Limb (tissue), 2 donors: ENCODE results near the gene ACTR2.
"Not testable (repeated sequence)": the region's sequence is repeated elsewhere in the genome, so short reads cannot be mapped to it uniquely, and the experiment has no call there.

Experiments
- DNase-seq, 2 donors: peaks; one replicate each; pipeline ENCODE4 v3.0.0-alpha.2; 2016; ENCODE audit errors: extremely low spot score in 2 of 2

ACTR2 gene

DNA sequence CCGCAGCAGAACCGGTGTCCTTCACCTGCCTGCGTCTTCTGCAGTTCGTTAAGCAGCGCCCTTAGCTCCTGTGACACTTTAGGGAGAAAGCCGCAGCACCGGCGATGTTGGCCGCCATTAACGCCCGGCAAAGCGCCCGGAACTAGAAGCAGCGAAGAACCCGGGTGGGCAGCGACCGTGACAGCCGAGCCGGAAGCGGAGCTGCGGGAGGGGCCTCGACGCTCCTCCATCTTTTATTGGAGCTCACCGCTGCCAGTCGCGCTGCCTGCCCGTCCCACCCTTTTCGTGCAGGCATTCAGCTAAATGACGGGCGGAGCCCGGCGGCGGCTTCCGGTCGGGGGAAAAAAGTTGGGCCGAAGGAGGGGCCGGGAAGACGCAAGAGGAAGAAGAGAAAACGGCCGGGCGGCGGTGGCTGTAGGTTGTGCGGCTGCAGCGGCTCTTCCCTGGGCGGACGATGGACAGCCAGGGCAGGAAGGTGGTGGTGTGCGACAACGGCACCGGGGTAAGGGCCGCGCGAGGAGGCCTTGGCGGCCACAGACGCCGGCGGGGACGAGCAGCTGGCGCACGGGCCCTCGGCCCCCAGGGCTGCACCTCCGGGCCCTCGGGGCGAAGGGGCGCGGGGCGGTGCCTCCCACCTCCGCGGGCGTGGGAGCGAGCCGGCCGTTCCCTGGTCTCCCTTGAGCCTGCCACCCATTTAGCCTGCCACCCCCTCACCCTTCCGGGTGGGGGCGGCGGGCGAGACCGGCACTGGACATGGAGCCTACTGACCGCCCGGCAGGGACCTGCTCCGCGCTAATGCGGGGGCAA lies at the start of gene ACTR2:
ACTR2 (plus strand) TSS at position 376 of the 807 bp plus-strand sequence; CDS start at position 455, 79 bp downstream.
- peak; percentile 96 to 97 for DNase-seq

DNA sequence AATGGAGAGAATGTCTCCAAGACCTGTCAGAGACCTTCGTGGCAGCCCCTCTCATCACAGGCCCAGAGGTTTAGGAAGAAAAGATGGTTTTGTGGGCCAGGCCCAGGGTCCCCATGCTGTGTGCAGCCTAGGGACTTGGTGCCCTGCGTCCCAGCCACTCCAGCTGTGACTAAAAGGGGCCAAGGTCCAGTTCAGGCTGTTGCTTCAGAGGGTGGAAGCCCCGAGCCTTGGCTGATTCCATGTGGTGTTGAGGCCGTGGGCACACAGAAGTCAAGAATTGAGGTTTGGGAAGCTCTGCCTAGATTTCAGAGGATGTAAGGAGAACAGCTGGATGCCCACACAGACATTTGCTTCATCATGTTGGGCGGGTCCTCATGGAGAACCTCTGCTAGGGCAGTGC lies 45.1 kb upstream of the ACTR2 start:
- no peak for DNase-seq

DNA sequence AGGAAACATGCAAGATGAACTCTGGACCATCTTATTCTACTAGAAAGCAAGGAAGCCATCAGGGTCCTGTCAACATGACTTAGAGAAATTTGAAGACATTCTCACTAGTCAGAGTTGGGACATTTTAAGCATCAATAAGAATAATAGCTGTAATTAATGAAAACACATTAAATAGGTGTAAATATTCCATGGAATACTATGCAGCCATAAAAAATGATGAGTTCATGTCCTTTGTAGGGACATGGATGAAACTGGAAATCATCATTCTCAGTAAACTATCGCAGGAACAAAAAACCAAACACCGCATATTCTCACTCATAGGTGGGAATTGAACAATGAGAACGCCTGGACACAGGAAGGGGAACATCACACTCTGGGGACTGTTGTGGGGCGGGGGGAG lies 44.2 kb upstream of the ACTR2 start:
- DNase-seq: not testable (repeated sequence)

DNA sequence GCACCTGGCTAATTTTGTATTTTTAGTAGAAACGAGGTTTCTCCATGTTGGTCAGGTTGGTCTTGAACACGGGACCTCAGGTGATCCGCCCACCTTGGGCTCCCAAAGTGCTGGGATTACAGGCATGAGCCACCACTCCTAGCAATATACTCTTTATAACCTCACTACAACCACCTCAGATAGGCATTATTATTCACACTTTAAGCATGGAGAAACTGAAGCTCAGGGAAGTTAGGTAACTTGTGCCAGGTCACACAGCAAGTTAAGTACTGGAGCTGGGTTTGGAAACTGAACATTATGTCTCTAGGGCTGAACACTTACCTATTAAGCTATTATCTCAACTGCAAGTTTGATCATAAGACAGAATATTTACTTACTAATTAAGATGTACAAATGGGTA lies 42.6 kb upstream of the ACTR2 start:
- no peak for DNase-seq

DNA sequence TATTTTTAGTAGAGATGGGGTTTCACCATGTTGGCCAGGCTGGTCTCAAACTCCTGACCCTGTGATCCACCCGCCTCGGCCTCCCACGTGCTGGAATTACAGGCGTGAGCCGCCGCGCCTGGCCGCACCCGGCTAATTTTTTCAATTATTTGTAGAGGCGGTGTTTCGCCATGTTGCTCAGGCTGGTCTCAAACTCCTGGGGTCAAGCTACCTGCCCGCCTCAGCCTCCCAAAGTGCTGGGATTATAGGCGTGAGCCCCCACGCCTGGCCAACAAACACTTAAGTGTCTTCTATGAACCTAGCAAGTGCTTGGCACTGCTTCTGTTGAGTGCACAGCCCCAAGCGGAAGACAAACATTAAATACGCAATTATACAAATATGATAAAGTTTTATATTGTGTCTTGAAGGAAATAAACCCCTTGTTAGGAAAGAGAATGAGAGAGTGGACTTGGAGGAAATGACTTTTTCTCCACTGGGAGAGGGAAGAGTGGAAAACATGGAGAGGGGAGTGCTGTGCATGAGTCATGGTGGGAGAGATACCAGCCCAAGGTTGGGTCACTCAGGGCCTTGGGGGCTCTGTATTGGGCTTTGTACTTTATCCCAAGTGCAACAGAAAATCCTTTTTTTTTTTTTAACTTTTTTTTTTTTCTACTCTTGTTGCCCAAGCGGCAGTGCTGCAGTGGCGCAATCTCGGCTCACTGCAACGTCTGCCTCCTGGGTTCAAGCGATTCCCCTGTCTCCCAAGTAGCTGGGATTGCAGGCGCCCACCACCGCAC lies 41.4 kb upstream of the ACTR2 start:
- no peak for DNase-seq

DNA sequence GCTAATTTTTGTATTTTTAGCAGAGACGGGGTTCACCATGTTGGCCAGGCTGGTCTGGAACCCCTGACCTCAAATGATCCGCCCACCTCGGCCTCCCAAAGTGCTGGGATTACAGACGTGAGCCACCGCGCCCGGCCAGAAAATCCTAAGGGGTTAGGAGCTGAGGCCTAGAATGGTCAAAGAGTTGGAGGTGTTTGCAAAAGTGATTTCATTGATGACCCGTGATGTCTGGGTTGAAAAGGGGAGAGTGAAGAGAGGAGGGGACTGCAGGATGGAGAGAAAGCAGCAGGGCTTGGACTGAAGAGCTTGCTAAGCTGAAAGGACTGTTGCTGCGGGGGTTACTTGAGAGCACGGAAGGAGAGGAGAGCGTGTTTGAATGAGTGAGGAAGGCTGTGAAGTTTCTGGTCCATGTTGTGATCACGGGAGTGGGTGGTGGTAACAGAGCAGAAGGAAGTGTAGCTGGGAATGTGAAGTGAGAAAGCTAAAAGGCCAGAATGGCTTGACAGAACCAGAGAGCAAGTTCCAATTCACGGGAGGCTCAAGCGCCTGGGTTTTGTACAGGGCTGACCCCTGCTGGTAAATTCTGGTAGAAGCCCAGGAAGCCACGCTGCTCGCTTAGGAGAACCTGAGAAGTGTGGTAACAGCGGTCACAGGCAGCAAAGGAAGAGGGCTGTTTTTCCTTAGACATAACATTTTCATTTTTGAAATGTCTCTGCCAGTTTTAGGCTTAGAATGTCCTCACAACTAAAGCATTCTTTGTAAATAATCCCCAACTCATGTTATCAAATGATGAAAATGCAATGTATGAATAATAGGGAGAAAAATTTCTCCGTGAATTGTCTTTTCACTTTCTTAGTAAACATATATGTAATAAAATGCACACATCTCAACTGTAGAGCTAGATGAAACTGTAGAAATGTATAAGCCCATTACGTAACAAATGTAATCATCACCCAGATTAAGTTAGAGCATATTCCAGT lies 40.5 kb upstream of the ACTR2 start:
- DNase-seq: peak; percentile 79 to 85

DNA sequence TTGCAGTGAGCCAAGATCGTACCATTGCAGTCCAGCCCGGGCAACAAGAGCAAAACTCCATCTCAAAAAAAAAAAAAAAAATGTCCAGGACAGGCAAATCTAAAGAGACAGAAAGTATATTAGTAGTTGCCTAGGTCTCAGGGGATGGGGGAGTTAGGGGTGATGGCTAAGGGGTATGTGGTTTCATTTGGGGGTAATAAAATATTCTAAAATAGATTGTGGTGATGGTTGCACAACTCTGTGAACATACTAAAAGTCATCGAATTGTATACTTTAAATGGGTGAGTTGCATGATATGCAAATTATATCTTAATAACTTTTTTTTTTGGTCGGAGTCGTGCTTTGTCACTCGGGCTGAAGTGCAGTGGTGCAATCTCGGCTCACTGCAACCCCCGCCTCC lies 34.2 kb upstream of the ACTR2 start:
- no peak for DNase-seq

DNA sequence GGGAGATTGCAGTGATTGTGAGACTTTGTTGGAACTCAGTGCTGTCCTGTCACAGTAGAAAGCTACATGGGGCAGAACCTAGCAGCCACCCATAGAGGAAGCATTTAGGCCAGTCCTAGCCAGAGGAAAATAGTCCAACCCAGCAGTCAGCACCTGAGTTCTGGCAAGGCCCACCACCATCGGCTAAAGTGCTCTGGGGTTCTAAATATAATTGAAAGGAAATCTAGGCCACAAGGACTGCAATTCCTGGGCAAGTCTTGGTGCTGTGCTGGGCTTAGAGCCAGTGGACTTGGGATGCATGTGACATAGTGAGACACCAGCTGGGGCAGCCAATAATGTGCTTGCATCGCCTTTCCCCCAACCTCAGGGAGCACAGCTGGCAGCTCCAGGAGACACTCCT lies 28.9 kb upstream of the ACTR2 start:
- DNase-seq: no peak

DNA sequence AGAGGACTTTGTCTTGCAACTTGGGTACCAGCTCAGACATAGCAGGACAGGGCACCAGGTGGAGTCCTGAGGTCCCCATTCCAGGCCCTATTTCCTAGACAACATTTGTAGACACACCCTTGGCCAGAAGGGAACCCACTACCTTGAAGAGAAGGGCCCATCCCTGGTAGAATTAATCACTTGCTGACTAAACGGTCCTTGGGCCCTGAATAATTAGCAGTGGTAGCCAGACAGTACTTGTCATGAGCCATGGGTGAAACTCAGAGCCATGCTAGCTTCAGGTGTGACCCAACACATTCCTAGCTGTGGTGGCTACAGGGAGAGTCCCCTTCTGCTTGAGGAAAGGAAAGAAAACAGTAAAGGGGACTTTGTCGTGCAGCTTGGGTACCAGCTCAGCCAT lies 28.5 kb upstream of the ACTR2 start:
- no peak for DNase-seq

DNA sequence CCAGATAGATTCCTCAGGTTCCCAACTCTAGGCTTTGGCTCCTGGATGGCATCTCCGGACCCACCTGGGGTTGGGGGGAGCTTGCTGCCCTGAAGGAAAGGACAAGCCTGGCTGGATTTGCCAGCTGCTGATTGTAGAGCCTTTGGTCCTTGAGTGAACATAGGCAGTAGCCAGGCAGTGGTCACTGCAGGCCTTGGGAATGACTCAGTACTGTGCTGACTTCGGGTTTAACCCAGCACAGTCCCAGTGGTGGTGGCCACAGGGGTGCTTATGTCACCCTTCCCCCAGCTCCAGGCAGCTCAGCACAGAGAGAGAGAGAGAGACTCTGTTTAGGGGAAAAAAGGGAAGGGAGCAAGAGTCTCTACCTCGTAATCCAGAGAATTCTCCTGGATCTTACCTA lies 27.7 kb upstream of the ACTR2 start:
- DNase-seq: no peak

DNA sequence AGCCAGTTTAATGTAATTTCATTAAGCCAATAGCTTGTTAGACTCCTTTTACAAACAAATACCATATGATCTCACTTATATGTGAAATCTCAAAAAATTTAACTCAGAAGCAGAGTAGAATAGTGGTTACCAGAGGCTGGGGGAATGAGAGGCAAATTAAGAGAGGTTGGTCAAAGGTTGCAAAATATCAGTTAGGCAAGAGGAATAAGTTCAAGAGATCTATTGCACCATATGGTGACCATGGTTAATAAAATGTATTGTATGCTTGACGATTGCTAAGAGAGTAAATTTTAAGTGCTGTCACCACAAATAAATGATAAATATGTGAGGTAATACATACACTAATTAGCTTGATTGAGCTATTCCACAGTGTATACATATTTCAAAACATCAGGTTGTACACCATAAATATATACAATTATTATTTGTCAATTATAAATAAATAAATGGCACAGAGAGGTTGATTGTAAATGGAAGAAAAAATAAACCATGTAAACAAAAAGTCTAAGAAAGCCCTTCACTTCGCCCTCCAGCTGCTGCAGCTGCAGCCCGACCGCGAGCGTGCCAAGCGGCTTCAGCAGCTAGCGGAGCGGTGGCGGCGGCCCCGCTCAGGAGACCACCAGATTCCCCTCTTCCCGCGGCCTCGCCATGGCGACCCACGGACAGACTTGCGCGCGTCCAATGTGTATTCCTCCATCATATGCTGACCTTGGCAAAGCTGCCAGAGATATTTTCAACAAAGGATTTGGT lies 23.0 kb upstream of the ACTR2 start:
- no peak for DNase-seq

DNA sequence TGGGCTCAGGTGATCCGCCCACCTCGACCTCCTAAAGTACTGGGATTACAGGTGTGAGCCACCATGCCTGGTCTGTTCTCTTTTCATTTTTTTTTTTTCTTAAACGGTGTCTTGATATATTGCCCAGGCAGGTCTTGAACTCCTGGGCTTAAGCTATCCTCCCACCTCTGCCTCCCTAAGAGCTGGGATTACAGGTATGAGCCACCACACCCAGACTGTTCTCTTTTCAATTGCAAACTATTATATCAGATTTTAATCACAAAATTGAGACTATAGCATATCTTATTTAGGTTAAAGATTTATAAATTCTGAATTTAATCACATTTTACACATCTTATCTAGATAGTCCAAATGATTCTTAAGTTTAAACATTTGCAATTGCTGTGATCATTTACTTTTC lies 15.5 kb upstream of the ACTR2 start:
- DNase-seq: no peak

DNA sequence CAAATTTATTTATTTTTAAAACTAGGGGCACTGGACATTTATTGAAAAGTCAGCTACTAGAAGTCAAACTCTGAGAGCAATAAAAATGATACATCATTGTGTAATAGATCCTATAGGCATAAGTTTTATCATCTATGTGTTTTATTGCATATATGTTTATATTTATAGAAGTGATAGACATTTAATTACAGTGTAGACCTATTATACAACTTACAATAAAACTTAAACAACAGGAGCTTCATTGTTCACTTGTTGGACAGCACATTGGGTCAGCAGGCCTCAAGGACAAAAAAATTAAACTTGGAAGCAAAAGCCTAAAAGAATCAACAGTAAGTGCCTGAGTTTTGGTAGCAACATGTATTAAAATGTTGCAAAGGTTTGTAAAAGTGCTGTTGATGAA lies 15.0 kb upstream of the ACTR2 start:
- DNase-seq: no peak

DNA sequence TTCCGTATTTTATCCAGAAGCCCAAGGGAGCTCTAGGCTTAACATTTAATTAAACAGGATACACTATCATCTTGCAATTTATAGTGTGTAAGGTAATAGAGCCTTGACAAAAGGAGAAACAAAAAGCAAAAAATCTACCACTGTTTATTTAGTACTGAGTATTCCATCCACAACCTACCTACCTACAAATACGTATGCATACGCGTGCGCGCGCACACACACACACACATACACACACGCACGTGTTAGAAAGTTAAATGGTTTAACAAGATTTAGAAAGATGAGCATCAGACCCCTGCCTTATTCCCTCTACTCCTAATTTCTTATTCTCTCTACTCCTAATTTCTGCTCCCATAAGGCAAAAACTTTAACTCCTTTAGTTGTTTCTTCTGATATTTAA lies 14.6 kb upstream of the ACTR2 start:
- no peak for DNase-seq

DNA sequence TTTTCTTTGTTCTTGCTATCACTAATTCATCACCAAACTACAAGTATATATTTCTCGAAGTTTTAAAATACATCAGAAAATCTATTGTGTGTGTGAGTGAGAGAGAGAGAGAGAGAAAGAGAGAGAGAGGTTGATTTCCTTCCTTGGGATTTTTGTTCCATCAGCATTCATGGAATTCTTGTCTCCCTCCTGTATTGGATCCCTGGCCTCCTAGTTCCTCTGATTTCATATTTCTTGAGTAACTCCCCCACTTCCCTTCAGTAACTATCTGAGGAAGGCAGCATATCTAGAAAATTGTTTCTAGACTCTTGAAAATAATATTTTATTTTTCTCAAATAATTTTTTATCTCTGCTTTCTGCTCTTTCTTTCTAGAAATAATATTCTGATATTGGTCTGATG lies 13.3 kb upstream of the ACTR2 start:
- DNase-seq: no peak

DNA sequence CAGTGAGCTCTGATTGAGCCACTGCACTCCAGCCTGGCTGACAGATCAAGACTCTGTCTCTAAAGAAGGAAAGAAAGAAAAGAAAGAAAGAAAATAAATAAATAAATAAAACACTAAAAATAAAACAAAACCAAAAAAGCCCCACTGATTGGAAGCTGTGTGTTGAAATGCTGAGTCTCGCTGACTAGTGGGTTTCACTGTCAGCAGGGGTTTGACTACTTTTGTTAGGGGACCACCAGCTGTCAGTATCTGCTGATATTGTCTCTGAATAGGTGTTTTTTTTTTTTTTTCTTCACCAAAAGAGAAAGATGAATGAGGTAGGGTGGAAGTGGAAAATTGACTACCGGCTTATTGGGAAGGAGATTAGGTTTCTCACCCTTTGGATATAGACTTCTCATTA lies 12.8 kb upstream of the ACTR2 start:
- no peak for DNase-seq

DNA sequence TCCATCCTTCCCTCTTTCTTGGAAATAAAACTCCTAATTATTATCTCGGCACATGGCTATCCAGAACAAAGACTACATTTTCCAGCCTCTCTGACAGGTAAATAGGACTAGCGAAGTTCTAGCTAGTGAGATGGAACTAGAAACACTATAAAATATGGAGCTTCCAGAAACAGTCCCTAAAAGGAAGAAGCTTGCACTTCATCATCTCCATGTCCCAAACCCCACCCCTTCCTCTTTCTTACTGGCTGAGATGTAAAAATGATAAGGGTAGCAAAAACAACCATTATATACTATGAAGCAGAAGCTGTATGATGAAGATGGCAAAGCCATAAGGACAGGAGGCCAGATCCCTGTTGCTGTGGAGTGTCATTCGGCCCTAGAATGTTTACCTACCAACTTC lies 11.7 kb upstream of the ACTR2 start:
- DNase-seq: no peak

DNA sequence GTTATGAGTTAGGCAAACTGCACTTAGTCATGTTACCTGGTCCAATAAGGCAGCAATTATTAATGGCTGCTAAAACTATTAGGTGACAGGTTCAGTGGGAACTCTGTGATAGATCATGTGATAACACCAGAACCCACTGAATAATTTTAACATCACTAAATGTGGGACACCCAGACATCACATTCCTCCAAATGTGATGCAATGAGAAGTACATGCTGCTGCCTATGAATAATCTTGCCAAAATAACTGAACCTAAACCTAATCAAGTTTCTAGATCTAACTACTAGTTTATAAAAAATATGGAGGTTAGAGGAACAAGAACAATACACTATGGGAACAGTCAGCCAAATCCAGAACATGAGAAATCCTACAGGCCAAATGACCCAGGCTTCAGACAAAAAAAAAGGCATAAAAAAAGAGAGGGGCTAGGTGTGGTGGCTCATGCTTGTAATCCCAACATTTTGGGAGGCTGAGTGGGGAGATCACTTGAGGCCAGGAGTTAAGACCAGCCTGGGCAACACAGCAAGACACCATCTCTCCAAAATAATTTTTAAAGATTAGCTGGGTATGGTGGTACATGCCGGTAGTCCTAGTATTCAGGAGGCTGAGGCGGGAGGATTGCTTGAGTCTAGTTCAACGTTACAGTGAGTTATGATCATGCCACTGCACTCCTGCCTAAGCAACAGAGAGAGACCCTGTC lies 7.0 kb upstream of the ACTR2 start:
- DNase-seq: no peak

DNA sequence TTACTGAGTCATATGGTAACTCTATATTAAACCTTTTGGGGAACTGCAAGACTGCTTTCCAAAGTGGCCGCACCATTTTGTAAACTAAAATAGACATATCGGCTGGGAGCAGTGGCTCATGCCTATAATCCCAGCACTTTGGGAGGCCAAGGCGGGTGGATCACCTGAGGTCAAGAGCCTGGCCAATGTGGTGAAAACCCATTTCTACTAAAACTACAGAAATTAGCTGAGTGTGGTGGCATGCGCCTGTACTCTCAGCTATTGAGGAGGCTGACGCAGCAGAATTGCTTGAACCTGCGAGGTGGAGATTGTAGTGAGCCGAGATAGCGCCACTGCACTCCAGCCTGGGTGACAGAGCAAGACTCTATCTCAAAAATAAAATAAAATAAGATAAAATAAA lies 6.4 kb upstream of the ACTR2 start:
- not testable (repeated sequence) for DNase-seq

DNA sequence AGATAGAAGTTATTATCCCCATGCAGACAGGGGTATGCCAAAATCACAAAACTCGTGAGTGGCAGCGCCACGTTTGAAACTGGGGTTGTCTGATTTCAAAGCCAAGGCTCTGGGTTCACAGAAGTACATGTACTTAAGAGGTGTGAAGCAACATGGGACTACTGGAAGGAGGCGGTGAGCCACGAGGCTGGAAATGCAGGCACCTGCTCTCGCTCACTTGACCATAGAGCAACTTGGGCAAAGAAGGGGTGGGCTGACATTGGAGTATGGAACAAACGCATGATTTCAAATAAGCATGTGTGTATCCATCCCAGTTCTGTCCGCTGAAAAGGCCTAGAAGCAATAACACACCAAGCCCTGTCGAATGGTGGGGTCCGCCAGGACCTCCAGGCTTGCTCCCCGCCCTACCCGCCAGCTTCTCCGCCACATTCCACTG lies 593 bp upstream of the ACTR2 start:
- no peak for DNase-seq
